ENCODE results near the gene IL18R1.

DNA sequence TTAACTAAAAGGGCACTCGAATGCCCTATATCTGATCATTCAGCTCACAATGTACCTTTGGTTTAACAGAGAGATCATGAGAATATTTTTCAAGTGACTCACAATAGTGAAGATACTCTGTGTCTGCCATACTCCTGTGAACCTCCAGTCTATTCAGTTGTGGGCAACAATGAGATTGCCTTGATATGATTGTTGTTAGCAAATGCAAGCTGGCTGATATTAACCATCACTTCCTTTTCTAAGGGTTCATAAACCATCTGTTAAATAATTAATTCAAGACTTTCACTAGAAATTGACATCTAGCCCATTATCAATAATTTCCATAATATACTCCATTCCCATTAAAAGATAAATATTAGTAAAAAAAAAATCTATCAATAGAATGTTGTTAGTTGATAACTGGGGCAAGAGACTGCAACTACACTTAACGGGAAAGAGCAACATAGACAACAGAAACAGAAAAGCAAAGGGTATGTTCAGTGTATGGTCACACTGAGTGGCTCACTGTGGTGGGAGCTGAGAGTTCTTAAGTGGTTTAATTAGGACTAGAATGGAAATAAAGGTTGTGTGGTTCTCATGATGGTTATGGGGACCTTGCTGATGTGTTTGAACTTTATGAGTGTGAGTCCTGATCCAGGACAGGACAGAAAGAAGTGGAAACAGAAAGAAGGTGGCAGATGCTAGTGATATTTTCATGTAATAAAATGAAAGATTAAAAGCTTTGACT lies 79.2 kb downstream of the IL18R1 start:
- TF ChIP-seq, protein P1, sequence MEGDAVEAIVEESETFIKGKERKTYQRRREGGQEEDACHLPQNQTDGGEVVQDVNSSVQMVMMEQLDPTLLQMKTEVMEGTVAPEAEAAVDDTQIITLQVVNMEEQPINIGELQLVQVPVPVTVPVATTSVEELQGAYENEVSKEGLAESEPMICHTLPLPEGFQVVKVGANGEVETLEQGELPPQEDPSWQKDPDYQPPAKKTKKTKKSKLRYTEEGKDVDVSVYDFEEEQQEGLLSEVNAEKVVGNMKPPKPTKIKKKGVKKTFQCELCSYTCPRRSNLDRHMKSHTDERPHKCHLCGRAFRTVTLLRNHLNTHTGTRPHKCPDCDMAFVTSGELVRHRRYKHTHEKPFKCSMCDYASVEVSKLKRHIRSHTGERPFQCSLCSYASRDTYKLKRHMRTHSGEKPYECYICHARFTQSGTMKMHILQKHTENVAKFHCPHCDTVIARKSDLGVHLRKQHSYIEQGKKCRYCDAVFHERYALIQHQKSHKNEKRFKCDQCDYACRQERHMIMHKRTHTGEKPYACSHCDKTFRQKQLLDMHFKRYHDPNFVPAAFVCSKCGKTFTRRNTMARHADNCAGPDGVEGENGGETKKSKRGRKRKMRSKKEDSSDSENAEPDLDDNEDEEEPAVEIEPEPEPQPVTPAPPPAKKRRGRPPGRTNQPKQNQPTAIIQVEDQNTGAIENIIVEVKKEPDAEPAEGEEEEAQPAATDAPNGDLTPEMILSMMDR (IDR thresholded peaks at IDR 0.05): no peak
- no peak for TF ChIP-seq POLR2A (IDR thresholded peaks at IDR 0.05)
